Measurements from ENCODE around the gene LRRC71.

GRCh38 chr1:156944848-156945247 lies 24.4 kb downstream of the LRRC71 start:
- TF ChIP-seq, protein P1, sequence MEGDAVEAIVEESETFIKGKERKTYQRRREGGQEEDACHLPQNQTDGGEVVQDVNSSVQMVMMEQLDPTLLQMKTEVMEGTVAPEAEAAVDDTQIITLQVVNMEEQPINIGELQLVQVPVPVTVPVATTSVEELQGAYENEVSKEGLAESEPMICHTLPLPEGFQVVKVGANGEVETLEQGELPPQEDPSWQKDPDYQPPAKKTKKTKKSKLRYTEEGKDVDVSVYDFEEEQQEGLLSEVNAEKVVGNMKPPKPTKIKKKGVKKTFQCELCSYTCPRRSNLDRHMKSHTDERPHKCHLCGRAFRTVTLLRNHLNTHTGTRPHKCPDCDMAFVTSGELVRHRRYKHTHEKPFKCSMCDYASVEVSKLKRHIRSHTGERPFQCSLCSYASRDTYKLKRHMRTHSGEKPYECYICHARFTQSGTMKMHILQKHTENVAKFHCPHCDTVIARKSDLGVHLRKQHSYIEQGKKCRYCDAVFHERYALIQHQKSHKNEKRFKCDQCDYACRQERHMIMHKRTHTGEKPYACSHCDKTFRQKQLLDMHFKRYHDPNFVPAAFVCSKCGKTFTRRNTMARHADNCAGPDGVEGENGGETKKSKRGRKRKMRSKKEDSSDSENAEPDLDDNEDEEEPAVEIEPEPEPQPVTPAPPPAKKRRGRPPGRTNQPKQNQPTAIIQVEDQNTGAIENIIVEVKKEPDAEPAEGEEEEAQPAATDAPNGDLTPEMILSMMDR (IDR thresholded peaks at IDR 0.05): no peak
- TF ChIP-seq EP300 (IDR thresholded peaks at IDR 0.05) (no peak), POLR2A (IDR thresholded peaks at IDR 0.05) (no peak)
